GM06990 (cell line): ENCODE data around the gene SEMA5B.

Source experiments
- DNase-seq: peaks from one replicate; pipeline ENCODE4 v3.0.0-alpha.2; 2011; ENCODE audit not compliant: insufficient read length; ENCODE audit errors: extremely low read depth
- H3K27me3 ChIP-seq: replicated peaks from 2 replicates; pipeline ENCODE4 v1.6.0; 2011; ENCODE audit warnings: low read length; ENCODE audit not compliant: control insufficient read depth, insufficient read depth
- H3K36me3 ChIP-seq: 2 replicates; pipeline ENCODE4 v1.5.1; 2011; ENCODE audit warnings: low read length; ENCODE audit not compliant: control insufficient read depth, insufficient read depth
- H3K4me3 ChIP-seq: replicated peaks from 2 replicates; pipeline ENCODE4 v1.5.1; 2011; ENCODE audit warnings: low read depth, mild to moderate bottlenecking, control low read depth, low read length
- TF ChIP-seq, protein P1 (sequence below): IDR thresholded peaks from 2 replicates; pipeline ENCODE4 v1.5.1; 2011; ENCODE audit warnings: low read length, control low read depth, mild to moderate bottlenecking, inconsistent platforms; ENCODE audit not compliant: insufficient read depth, poor library complexity, severe bottlenecking

SEMA5B gene

DNA sequence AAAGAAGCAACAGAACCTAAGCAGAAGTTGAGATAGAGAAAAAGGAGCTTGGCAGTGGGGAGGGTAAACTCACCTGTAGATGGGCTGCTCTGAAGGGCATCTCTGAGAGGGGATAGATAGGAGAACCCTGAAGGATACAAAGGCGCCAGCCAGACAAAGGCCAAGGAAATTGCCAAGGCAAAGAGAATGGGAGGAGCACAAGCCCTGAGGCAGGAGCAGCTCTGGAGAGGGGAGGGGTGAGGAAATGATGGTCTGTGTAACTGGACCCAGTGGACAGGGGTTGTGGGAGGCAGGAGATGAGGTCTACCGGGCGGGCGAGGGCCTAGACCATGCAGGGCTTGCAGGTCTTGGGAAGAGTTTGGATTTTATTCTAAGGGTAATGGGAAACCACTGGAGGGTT lies 36.9 kb upstream of the SEMA5B start:
- DNase-seq, result no peak
- TF ChIP-seq, protein P1, sequence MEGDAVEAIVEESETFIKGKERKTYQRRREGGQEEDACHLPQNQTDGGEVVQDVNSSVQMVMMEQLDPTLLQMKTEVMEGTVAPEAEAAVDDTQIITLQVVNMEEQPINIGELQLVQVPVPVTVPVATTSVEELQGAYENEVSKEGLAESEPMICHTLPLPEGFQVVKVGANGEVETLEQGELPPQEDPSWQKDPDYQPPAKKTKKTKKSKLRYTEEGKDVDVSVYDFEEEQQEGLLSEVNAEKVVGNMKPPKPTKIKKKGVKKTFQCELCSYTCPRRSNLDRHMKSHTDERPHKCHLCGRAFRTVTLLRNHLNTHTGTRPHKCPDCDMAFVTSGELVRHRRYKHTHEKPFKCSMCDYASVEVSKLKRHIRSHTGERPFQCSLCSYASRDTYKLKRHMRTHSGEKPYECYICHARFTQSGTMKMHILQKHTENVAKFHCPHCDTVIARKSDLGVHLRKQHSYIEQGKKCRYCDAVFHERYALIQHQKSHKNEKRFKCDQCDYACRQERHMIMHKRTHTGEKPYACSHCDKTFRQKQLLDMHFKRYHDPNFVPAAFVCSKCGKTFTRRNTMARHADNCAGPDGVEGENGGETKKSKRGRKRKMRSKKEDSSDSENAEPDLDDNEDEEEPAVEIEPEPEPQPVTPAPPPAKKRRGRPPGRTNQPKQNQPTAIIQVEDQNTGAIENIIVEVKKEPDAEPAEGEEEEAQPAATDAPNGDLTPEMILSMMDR, result no peak
- H3K27me3 ChIP-seq, result no peaks in the 10 kb centered on the region
- H3K36me3 ChIP-seq, result no peaks in the 10 kb centered on the region; the same call in 1 of the 2 replicates
- no peak overlapping the region for H3K4me3 ChIP-seq

DNA sequence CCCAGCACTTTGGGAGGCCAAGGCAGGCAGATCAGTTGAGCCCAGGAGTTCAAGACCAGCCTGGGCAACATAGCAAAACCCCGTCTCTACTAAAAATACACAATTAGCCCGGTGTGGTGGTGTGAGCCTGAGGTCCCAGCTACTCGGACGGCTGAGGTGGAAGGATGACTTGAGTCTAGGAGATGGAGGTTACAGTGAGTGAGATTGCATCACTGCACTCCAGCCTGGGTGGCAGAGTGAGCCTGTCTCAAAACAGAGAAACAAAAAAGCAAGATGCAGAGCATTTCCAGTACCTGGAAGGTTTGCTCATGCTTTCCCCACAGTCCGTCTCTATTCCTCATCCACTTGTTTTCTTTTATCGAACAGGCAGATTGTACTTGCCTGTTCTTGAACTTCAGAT lies 35.5 kb upstream of the SEMA5B start:
- H3K27me3 ChIP-seq, result no peaks in the 10 kb centered on the region
- TF ChIP-seq, protein P1, result no peak
- no peak for DNase-seq
- no peak overlapping the region for H3K4me3 ChIP-seq
- no peaks in the 10 kb centered on the region for H3K36me3 ChIP-seq

DNA sequence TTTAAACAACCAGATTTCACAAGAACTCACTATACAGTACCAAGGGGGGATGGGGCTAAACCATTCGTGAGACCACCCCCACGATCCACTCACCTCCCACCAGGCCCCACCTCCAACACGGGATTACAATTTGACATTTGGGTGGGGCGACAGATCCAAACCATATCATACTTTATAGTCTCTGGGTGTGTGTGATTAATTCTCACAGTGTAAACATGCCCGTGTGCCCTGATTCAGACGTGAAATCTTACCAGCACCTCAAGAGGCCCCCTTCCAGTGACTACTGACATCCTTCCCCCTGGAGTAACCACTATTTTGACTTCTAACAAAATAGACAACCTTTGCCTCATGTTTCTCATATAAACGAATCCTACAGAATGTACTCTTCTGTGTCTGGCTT lies 34.3 kb upstream of the SEMA5B start:
- TF ChIP-seq, protein P1, result no peak
- Histone ChIP-seq H3K27me3 (no peaks in the 10 kb centered on the region), H3K4me3 (no peak overlapping the region), H3K36me3 (no peaks in the 10 kb centered on the region)
- no peak for DNase-seq

DNA sequence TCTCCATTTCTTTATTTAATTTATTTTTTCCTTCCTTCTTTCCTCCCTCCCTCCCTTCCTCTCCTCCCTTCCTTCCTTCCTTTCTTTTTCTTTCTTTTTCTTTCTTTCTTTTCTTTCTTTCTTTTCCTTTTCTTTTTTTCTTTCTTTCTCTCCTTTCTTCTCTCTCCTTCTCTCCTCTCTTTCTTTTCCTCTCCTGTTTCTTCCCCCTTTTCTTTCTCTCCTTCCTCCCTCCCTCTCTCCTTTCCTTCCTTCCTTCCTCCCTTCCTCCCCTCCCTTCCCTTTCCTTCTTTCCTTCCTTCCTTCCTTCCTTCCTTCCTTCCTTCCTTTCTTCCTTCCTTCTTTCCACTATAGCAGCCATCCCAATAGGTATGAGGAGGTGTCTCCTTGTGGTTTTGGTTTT lies 32.5 kb upstream of the SEMA5B start:
- Histone ChIP-seq H3K36me3 (no peaks in the 10 kb centered on the region), H3K4me3 (no peak overlapping the region), H3K27me3 (no peaks in the 10 kb centered on the region)
- DNase-seq, result no peak
- TF ChIP-seq, protein P1, result no peak

DNA sequence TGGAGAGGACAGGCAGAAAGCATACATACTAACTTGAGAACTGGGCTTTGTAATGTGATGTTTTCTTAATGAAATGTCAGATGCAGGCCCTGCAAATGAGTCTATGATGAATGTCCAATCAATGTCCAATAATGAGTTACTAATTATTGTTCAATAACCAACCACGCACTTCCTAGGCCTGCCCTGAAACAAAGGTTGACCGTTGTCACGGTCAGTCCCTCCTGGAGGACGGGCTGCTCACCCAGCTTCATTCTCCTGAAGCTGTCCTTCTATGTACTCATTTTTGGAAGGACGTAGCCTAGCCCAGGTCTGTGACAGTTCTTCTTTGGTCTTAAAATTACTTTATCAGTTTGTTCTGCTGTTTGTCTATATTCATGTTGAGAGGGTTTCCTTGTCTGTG lies 30.9 kb upstream of the SEMA5B start:
- TF ChIP-seq, protein P1, result no peak
- Histone ChIP-seq H3K36me3 (no peaks in the 10 kb centered on the region), H3K4me3 (no peak overlapping the region), H3K27me3 (no peaks in the 10 kb centered on the region)
- no peak for DNase-seq

DNA sequence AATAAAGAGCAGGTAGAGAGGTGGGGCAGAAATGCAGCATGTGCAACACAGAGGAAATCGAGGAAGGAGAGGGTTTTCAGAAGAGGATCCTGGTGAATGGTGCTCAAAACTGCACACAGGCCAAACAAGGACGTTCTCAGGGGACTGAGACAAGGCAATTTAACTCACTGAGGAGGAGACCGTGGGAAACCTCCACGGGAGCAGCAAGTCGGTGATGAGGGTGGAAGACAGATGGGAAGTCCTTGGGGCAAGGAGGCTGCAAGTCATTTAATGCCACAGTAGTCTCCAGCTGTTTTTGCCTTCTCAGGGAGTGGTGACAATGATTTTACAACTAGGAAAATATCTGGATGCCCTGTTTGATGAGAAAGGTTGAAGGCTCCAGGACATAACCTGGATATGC lies 27.8 kb upstream of the SEMA5B start:
- TF ChIP-seq, protein P1, result no peak
- no peak for DNase-seq

More for the DNA sequence above, 27.8 kb upstream of the SEMA5B start:
- H3K27me3 ChIP-seq, result no peaks in the 10 kb centered on the region
- H3K4me3 ChIP-seq, result no peak overlapping the region
- H3K36me3 ChIP-seq, result no peaks in the 10 kb centered on the region
